Skeletal muscle tissue (tissue), 4 donors: ENCODE results near the gene NR6A1. TPM values are rescaled to one million over a fixed set of nuclear protein-coding genes. Genes with fewer than 3 reads are reported as not detected.

Source experiments
- H3K27ac ChIP-seq: one replicate; pipeline ENCODE4 v1.7.0; 2013; ENCODE audit warnings: mild to moderate bottlenecking, low read depth, low read length, inconsistent platforms
- H3K27me3 ChIP-seq, 3 donors: one replicate each; pipeline ENCODE4 v1.7.0; 2013; ENCODE audit warnings: low read length in 3 of 3; ENCODE audit not compliant: control insufficient read depth in 3 of 3, insufficient read depth in 3 of 3
- H3K36me3 ChIP-seq, 3 donors: one replicate each; pipeline ENCODE4 v1.7.0; 2013; ENCODE audit warnings: low read length in 3 of 3; ENCODE audit not compliant: control insufficient read depth in 3 of 3, insufficient read depth in 3 of 3
- H3K4me1 ChIP-seq, 3 donors: one replicate each; pipeline ENCODE4 v1.7.0; 2013; ENCODE audit warnings: low read length in 3 of 3, mild to moderate bottlenecking in 3 of 3; ENCODE audit not compliant: control insufficient read depth in 3 of 3, insufficient read depth in 3 of 3
- H3K4me3 ChIP-seq, 3 donors: one replicate each; pipeline ENCODE4 v1.7.0; 2013; ENCODE audit warnings: low read length in 3 of 3
- H3K9ac ChIP-seq, 3 donors: one replicate each; pipeline ENCODE4 v1.7.0; 2013; ENCODE audit warnings: low read length in 3 of 3, mild to moderate bottlenecking in 3 of 3, moderate library complexity in 2 of 3, low read depth in 1 of 3
- H3K9me3 ChIP-seq, 3 donors: one replicate each; pipeline ENCODE4 v1.7.0; 2013; ENCODE audit warnings: low read length in 3 of 3; ENCODE audit not compliant: control insufficient read depth in 3 of 3
- total RNA-seq: library from RNA; depleted of rRNA; stranded (reverse); fragments of >200 nt; gene quantifications from one replicate; pipeline ENCODE4 v1.2.3, GENCODE V29; 2014
- donor health status: Osteomylitis.

Gene NR6A1
- total RNA-seq, 1 donor from 2014 or later: 0.52 TPM

DNA sequence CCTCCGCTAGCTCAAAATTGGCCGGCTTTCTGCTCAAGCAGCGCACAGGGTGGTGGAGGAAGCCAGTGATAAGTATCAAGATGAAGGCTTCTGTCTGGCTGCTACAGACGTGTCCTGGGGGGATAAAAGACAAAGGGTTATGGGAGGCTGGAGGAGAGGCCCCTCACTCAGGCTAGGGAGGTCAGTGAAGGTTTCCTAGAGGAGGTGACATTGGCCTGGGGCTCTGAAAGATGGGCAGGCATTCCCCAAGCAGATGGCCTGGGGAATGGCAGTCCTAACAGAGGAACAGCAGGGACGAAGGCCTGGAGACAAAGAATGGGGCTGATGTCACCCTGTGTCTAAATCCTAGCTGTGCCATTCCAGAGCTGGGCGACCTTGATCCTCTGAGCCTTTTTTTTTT, 38.1 kb upstream of the NR6A1 start:
- Histone ChIP-seq H3K9ac (no peak overlapping the region), H3K4me3 (no peak overlapping the region), H3K9me3 (no peaks in the 10 kb centered on the region), H3K4me1 (peaks cover 4 to 6% (median 4%) of the 10 kb centered on the region in 3 donors), H3K27ac (no peak overlapping the region), H3K36me3 (no peaks in the 10 kb centered on the region), H3K27me3 (no peaks in the 10 kb centered on the region)

DNA sequence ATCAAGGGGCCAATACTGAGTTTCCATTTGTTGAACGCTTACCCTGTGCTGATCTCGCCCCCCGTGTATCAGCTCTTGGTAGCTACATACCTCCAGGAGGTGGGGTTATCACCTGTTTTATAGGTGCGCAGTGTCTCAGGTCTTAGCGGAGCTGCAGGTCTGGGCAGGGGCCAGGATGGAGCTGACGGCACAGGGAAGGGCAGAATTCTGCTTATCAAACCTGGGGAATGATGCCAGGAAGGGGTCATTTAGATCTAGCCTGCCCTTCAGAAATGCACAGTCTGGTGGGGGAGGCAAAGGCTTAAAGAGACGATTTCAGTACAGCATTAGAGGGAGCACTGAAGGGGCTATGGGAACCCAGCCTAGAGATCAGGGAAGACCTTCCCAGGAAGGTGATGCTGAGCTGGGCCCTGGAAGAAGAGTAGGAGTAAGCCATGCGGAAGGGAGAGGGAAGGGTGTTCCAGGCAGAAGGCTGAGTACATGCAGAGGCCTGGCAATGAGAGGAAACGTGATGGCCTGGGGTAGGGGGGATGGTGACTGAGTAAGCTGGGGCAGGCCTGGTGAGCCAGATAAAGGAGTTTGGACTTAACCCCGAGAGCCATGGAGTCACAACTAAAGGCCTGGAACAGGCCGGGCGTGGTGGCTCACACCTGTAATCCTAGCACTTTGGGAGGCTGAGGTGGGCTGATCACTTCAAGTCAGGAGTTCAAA, 37.3 kb upstream of the NR6A1 start:
- H3K36me3 ChIP-seq: no peaks in the 10 kb centered on the region

DNA sequence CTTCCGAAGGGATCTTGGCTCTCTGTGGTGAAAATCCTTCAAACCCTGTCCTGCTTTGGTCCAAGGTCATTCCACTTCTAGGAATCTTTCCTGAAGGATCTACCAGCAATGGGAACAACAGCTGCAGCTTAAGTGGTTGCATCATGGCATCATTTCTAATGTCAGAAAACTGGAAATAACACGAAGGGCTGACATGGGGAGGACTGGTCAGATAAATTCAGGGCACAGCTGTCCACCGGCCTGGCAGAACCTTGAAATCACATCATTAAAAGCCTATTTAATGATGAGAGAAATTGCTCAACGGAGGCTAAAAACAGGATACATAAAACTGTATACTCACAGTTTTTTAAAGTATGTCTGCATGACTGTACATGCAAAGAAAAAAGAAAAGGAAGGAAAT, 34.1 kb upstream of the NR6A1 start:
- Histone ChIP-seq H3K27me3 (no peaks in the 10 kb centered on the region), H3K4me3 (no peak overlapping the region), H3K27ac (no peak overlapping the region), H3K4me1 (peaks cover 15 to 31% (median 27%) of the 10 kb centered on the region in 3 donors), H3K9me3 (no peaks in the 10 kb centered on the region), H3K9ac (no peak overlapping the region), H3K36me3 (no peaks in the 10 kb centered on the region)

More for the DNA sequence above, 37.3 kb upstream of the NR6A1 start:
- Histone ChIP-seq H3K9me3 (no peaks in the 10 kb centered on the region), H3K27me3 (no peaks in the 10 kb centered on the region), H3K4me3 (no peak overlapping the region), H3K27ac (no peak overlapping the region), H3K9ac (no peak overlapping the region), H3K4me1 (peaks cover 4 to 6% (median 4%) of the 10 kb centered on the region in 3 donors)

DNA sequence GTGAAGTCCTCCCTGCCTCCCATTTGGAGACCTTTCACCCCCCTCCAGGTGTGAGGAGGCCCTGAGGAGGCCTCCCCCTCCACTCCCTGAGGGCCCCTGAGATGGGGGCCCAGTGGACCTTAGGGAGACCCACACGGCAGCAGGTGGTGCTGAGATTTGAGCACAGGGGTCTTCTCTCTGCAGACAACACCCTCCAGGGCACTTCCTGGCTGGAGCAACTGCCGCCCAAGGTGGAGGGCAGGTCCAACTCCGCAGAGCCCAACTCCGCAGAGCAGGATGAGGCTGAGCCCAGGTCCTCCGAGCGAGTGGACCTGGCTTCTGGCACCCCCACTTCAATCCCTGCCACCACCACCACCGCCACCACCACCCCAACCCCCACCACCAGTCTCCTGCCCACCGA, 32.8 kb upstream of the NR6A1 start:
- Histone ChIP-seq H3K4me3 (no peak overlapping the region), H3K36me3 (no peaks in the 10 kb centered on the region), H3K9me3 (no peaks in the 10 kb centered on the region), H3K9ac (no peak overlapping the region), H3K27ac (no peak overlapping the region), H3K27me3 (no peaks in the 10 kb centered on the region), H3K4me1 (peaks cover 18 to 43% (median 36%) of the 10 kb centered on the region in 3 donors)

DNA sequence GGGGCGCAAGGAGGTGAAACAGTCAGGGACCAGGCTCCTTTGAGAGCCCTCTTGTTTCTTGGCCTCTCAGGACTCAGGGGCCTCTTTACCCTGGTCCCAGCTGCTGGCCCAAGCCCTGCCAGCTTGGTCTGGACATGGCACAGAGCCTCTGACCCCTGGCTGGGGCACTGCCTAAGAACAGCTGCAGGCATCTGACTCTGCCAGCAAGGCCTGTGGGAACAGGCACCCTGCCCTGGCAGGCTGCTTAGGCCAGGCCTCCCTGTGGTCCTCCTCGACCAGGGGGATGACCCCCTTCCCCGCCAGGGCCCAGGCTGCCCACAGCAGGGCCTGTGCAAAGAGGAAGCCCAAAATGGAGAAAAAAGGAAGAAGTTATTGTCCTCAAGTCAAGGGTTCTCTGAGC, 31.3 kb upstream of the NR6A1 start:
- H3K27me3 ChIP-seq: no peaks in the 10 kb centered on the region
- H3K27ac ChIP-seq: peak overlapping the region; percentile 30
- peaks cover 20 to 49% (median 45%) of the 10 kb centered on the region in 3 donors for H3K4me1 ChIP-seq
- H3K9ac ChIP-seq: peak overlapping the region in 1 of 3 donors; percentile 45
- H3K4me3 ChIP-seq: no peak overlapping the region
- no peaks in the 10 kb centered on the region for H3K36me3 ChIP-seq
- no peaks in the 10 kb centered on the region for H3K9me3 ChIP-seq

DNA sequence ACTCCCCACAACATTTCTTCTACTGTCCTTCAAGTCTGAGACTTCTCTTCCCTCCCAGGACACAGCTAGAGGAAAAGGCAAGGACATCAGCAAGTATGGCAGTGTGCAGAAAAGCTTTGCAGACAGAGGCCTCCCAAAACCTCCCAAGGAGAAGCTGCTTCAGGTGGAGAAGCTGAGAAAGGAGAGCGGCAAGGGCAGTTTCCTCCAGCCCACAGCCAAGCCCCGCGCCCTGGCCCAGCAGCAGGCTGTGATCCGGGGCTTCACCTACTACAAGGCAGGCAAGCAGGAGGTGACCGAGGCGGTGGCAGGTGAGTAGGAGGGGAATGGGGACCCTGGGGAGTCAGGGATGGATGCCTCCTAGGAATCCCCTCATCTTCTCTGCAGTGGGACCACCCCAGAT, 30.2 kb upstream of the NR6A1 start:
- H3K36me3 ChIP-seq: no peaks in the 10 kb centered on the region
- no peak overlapping the region for H3K4me3 ChIP-seq
- no peak overlapping the region for H3K27ac ChIP-seq
- H3K4me1 ChIP-seq: peaks cover 26 to 58% (median 56%) of the 10 kb centered on the region in 3 donors
- no peaks in the 10 kb centered on the region for H3K27me3 ChIP-seq
- no peaks in the 10 kb centered on the region for H3K9me3 ChIP-seq
- peak overlapping the region in 1 of 3 donors; percentile 25 for H3K9ac ChIP-seq

DNA sequence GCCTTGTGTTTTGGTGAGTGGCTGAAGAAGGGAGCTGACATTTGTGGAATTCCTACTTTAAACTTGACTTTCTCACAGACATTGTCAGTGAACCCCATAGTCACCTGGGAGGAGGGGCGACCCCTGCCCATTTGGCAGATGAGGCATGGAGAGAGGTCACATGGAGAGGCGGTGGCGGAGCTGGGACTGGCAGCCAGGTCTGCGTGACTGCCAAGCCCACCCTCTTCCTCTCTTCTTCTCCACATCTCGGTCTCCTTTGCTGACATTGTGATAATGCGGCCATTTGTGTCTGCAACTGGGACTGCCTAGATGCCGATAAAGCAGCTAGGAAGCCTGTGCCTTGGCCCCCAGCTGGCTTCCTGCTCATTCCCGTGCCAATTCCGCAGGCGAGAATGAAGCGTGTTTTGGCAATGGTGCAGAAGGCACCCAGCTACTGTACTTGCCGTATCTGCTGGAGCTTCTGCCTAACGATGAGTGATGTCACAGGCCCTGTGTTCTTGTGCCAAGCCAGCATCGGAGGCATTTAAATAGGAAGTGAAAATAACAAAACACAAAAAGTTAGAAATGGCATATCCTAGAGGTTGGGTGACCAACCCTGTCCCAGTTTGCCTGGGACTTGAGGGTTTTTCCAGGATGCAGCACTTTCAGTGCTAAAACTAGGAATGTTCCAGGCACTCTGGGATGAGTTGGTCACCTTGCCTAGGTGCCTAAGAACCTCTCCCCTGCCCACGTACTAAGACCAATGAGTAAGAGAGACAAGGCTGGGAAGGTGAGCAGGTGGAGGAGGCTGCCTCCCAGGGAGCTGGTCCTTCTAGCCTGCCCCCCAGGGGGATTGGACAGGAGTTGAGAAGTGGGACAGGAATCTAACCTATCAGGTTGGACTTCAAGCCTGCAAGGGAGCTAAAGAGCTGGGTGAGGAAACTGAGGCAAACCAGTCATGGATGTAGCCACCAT, 29.5 kb upstream of the NR6A1 start:
- Histone ChIP-seq H3K27ac (no peak overlapping the region), H3K27me3 (no peaks in the 10 kb centered on the region), H3K36me3 (no peaks in the 10 kb centered on the region), H3K4me3 (peak overlapping the region in 1 of 3 donors; percentile 2), H3K4me1 (peaks cover 26 to 66% (median 63%) of the 10 kb centered on the region in 3 donors), H3K9me3 (no peaks in the 10 kb centered on the region), H3K9ac (peak overlapping the region in 1 of 3 donors; percentile 33)

DNA sequence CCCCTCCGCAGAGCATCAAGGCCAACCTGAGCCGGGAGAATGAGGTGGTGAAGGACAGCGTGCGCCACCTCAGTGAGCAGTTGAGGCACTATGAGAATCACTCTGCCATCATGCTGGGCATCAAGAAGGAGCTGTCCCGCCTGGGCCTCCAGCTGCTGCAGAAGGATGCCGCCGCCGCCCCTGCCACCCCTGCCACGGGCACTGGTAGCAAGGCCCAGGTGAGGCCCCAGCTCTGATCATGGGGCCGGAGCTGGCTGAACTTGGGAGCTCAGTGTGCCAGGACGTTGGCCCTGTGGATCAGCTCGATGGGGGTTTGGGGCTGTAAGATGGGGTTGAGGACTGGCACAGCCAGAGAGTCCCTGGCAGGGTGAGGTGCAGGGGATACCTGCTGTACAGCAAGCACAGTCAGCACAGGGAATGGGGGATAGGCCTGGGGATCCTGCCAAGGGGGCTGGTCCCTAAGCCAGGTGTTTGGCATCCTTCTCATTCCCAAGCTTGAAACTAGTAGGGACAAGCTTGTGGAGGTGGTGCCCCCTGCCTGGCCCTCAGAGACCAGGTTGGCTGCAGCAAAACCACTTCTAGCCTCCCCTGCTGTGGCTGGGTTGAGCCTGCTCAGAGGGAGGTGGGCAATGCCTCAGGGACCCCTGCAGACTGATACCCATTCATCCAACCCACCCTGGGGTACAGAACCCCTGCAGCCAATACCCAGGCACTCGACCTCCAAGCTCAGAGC, 28.3 kb upstream of the NR6A1 start:
- Histone ChIP-seq H3K4me1 (peaks cover 31 to 70% (median 67%) of the 10 kb centered on the region in 3 donors), H3K9ac (no peak overlapping the region), H3K4me3 (no peak overlapping the region), H3K27me3 (no peaks in the 10 kb centered on the region), H3K9me3 (no peaks in the 10 kb centered on the region), H3K27ac (no peak overlapping the region), H3K36me3 (no peaks in the 10 kb centered on the region)

DNA sequence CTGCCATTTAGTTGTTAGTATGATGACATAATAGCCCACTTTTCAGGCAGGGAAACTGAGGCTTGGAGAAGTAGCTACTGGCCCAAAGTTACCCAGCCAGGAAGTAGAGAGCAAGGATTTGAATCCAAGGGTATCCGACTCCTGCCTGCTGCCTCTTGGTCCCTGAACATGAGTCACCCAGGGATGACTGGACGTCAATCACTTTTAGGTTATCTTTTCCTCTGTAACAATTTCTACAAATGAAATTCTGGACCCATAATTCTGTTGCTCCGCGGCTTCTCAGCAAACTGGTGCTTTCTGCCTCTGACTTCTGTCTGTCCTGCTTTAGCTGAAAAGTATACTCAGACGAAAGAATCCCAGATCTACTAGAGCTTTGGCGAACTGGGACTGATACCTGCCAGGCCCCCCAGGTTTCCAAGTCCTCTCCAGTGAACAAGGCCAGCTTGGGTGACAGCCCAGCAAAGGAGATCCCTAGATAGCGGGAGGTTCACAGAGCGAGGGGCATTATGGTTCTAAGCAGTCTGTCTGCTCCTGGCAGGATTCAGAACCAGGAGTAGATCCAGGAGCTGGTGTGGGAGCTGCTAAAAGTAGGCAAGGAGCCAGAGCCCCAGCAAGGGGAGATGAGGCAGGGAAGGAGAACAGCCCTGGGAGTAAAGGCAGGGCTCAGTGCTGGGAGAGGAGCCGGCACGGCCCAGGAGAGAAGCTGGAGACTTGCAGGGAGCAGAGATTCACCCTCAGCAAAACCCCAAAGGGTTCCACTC, 26.4 kb upstream of the NR6A1 start:
- Histone ChIP-seq H3K4me1 (peaks cover 33 to 80% (median 71%) of the 10 kb centered on the region in 3 donors), H3K9me3 (no peaks in the 10 kb centered on the region), H3K27me3 (no peaks in the 10 kb centered on the region), H3K36me3 (no peaks in the 10 kb centered on the region), H3K9ac (peak overlapping the region in 1 of 3 donors; percentile 40), H3K4me3 (no peak overlapping the region), H3K27ac (no peak overlapping the region)
